ENCODE data around the gene LMO1. TPM values are rescaled to one million over a fixed set of nuclear protein-coding genes. Genes with fewer than 3 reads are reported as not detected.

The LMO1 gene
- polyA plus RNA-seq, 1 of the 3 experiments (the other 2 are of a cell fraction): 0.12 TPM

- H3K36me3 ChIP-seq (replicated peaks in 1 of 2; ENCODE audit: control insufficient read depth in 1 of 2, insufficient read depth in 2 of 2, low read length in 1 of 2): no peaks in the 10 kb centered on the region
- ChIA-PET CTCF (interaction anchor here (1.0 to 19.6 kb wide), 9 partner anchors 14 to 227 kb away, joined by 3 to 604 read pairs (median 3); partner anchors contain the start of gene LMO1), POLR2A (interaction anchor here (0.6 to 7.4 kb wide), 8 partner anchors 9 to 247 kb away, joined by 3 to 87 read pairs (median 4); partner anchors contain the start of gene LMO1)
- 13% methylated on average over 9 of the region's 11 CpGs for WGBS (ENCODE audit: low lambda C conversion rate)
- peak overlapping the region; percentile 47; the same call in 1 of the 2 replicates for H2AFZ ChIP-seq (ENCODE audit: low read depth)
- H3K27ac ChIP-seq (ENCODE audit: low read depth in 2 of 2, low read length in 1 of 2): peak overlapping the region; percentile 21 to 96; a peak in 3 of 4 replicates
- H3K27me3 ChIP-seq (ENCODE audit: insufficient read depth): no peaks in the 10 kb centered on the region
- H3F3A ChIP-seq (replicated peaks; ENCODE audit: insufficient read depth): no peaks in the 10 kb centered on the region
- H3K9me3 ChIP-seq: no peaks in the 10 kb centered on the region
- peak overlapping the region; percentile 64 for H3K4me2 ChIP-seq
- no peaks in the 10 kb centered on the region for H3K9me2 ChIP-seq
- peak; percentile 78 for DNase-seq
- H3K4me1 ChIP-seq (ENCODE audit: control insufficient read depth in 1 of 2, insufficient read depth in 2 of 2, low read depth in 1 of 2, low read length in 1 of 2): peaks cover 0 to 92% of the 10 kb centered on the region in 2 experiments; a peak in 2 of 4 replicates
- H3K79me2 ChIP-seq (ENCODE audit: insufficient read depth): no peaks in the 10 kb centered on the region
- no peak overlapping the region for H3K9ac ChIP-seq
- no peaks in the 10 kb centered on the region for H4K20me1 ChIP-seq (ENCODE audit: insufficient read depth)
- H3K4me3 ChIP-seq (ENCODE audit: low read depth in 2 of 2, low read length in 1 of 2): peak overlapping the region in 1 of 2 experiments; percentile 0; a peak in 1 of 4 replicates
- TF ChIP-seq NRF1 (IDR thresholded peaks at IDR 0.05; ENCODE audit: low read depth, low read length): no peak
- no peak for TF ChIP-seq MEF2A (IDR thresholded peaks at IDR 0.05; ENCODE audit: borderline replicate concordance, low read depth)
- TF ChIP-seq MXI1 (IDR thresholded peaks at IDR 0.05; ENCODE audit: low read depth, low read length): peak; percentile 72; the same call in 1 of the 2 replicates
- TF ChIP-seq SMC3 (IDR thresholded peaks at IDR 0.05; ENCODE audit: low read depth, low read length): no peak
- TF ChIP-seq FOXM1 (IDR thresholded peaks at IDR 0.05; ENCODE audit: low read depth): no peak
- no peak for TF ChIP-seq SIN3A (IDR thresholded peaks at IDR 0.05; ENCODE audit: borderline replicate concordance, low read depth, low read length)
- no peak for TF ChIP-seq EZH2phosphoT487 (IDR thresholded peaks at IDR 0.05; ENCODE audit: borderline replicate concordance, low read depth)
- no peak for TF ChIP-seq USF1 (IDR thresholded peaks at IDR 0.05; ENCODE audit: borderline replicate concordance, low read depth)
- TF ChIP-seq FOXJ3 (CRISPR knock-in tag; IDR thresholded peaks at IDR 0.05): peak; percentile 80
- no peak for TF ChIP-seq USF2 (IDR thresholded peaks at IDR 0.05; ENCODE audit: borderline replicate concordance, low read depth, low read length)
- peak; percentile 53; the same call in 1 of the 2 replicates for TF ChIP-seq RXRA (IDR thresholded peaks at IDR 0.05; ENCODE audit: borderline replicate concordance, low read depth)
- TF ChIP-seq RCOR1 (IDR thresholded peaks at IDR 0.05; ENCODE audit: low read length): peak; percentile 77
- peak; percentile 78 for TF ChIP-seq TCF12 (IDR thresholded peaks at IDR 0.05)
- peak; percentile 44; the same call in 1 of the 2 replicates for TF ChIP-seq TEAD4 (IDR thresholded peaks at IDR 0.05; ENCODE audit: borderline replicate concordance, insufficient read depth)
- TF ChIP-seq RFX5 (IDR thresholded peaks at IDR 0.05; ENCODE audit: low read length): no peak
- TF ChIP-seq ELF1 (IDR thresholded peaks at IDR 0.05): no peak
- no peak for TF ChIP-seq CHD2 (IDR thresholded peaks at IDR 0.05; ENCODE audit: low read length, partially characterized antibody)
- peak; percentile 98 for TF ChIP-seq GATA2 (CRISPR knock-in tag; IDR thresholded peaks at IDR 0.05)
- TF ChIP-seq REST (IDR thresholded peaks at IDR 0.05; ENCODE audit: low read depth, low read length): no peak
- 0 out of 2 replicates have a peak, but pooled peaks have one; percentile 3 for TF ChIP-seq MAX (IDR thresholded peaks at IDR 0.05; ENCODE audit: low read depth)
- peak; percentile 65; the same call in 1 of the 2 replicates for TF ChIP-seq NFIC (IDR thresholded peaks at IDR 0.05; ENCODE audit: borderline replicate concordance)
- TF ChIP-seq EP300 (IDR thresholded peaks at IDR 0.05; ENCODE audit: borderline replicate concordance in 1 of 2, low read depth in 1 of 2, low read length in 1 of 2): peak; percentile 8 to 98; a peak in 2 of 4 replicates
- TF ChIP-seq, protein P1, sequence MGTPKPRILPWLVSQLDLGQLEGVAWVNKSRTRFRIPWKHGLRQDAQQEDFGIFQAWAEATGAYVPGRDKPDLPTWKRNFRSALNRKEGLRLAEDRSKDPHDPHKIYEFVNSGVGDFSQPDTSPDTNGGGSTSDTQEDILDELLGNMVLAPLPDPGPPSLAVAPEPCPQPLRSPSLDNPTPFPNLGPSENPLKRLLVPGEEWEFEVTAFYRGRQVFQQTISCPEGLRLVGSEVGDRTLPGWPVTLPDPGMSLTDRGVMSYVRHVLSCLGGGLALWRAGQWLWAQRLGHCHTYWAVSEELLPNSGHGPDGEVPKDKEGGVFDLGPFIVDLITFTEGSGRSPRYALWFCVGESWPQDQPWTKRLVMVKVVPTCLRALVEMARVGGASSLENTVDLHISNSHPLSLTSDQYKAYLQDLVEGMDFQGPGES (IDR thresholded peaks at IDR 0.05; ENCODE audit: low read depth, low read length): no peak
- TF ChIP-seq TAF1 (IDR thresholded peaks at IDR 0.05; ENCODE audit: borderline replicate concordance, low read depth, low read length): no peak
These were observed 29.8 kb downstream of the LMO1 start for GRCh38 chr11:8233691-8234424.
